GM12873 (cell line): Measurements from ENCODE around the gene ARHGAP12.
A peak's percentile ranks its signal among the peaks of the same experiment; 100 is the strongest.

Experiments used
- TF ChIP-seq, protein P1 (sequence below): IDR thresholded peaks from 2 replicates; pipeline ENCODE4 v1.5.1; 2012; ENCODE audit warnings: low read depth, mild to moderate bottlenecking, moderate library complexity, low read length, control low read depth; ENCODE audit not compliant: insufficient read depth; ENCODE audit errors: missing control alignments

The ARHGAP12 gene

GRCh38 chr10:31927884-31928548, 615 bp downstream of the ARHGAP12 start:
- TF ChIP-seq, protein P1, sequence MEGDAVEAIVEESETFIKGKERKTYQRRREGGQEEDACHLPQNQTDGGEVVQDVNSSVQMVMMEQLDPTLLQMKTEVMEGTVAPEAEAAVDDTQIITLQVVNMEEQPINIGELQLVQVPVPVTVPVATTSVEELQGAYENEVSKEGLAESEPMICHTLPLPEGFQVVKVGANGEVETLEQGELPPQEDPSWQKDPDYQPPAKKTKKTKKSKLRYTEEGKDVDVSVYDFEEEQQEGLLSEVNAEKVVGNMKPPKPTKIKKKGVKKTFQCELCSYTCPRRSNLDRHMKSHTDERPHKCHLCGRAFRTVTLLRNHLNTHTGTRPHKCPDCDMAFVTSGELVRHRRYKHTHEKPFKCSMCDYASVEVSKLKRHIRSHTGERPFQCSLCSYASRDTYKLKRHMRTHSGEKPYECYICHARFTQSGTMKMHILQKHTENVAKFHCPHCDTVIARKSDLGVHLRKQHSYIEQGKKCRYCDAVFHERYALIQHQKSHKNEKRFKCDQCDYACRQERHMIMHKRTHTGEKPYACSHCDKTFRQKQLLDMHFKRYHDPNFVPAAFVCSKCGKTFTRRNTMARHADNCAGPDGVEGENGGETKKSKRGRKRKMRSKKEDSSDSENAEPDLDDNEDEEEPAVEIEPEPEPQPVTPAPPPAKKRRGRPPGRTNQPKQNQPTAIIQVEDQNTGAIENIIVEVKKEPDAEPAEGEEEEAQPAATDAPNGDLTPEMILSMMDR = peak; percentile 47

DNA sequence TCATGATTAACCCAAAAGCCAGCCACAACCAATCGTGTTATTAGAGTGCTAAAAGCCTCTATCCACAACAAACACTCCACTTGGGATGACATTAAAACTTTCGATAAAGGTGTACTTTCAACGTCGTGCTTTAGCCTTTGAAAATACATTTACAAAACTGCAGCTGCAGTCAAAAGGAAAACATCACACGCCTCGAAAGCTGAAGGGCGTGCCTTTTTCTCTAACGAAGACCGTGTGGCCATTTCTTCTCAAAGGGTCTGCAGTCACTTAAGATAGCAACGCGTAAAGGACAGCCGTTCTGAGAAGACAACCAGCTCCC, 1.1 kb downstream of the ARHGAP12 start:
- TF ChIP-seq, protein P1 = no peak

GRCh38 chr10:31926765-31927564, 1.7 kb downstream of the ARHGAP12 start:
- TF ChIP-seq, protein P1 = no peak

DNA sequence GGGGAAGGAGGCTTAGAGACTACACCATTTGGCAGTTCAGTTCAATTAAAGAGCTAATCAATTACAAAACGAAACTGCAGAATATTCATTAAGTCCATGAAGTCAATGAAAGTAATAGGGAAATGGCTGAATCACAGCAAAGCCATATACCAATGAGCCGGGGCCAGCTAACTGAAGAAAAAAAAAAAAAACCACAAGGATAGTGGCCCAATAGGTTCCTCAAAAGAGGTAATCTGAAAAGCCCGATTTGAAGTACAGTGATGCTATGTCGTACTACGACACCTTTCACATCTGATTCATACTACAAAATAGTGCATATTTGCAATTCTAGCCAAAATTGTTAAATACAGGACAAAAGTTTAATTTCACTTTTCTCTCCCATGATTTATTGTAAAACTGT, 2.5 kb downstream of the ARHGAP12 start:
- TF ChIP-seq, protein P1 = no peak

DNA sequence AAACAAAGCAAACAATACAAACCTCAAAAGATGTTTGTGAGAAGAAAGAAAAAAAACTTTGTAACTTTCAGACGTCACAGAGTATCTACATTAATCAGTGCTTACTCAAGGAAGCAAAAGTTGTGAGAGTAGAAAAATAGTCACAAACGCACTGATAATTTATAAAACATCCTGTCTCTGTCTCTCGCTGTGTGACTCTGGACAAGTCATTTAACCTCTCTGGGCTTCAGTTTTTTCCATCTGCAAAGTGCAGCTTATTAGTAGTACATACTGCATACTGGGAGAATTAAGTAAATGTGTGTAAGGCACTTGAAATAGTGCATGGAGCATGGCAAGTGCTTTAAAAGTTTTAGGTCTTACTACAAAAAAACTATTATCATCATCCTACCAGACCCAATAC, 3.8 kb downstream of the ARHGAP12 start:
- TF ChIP-seq, protein P1 = no peak

DNA sequence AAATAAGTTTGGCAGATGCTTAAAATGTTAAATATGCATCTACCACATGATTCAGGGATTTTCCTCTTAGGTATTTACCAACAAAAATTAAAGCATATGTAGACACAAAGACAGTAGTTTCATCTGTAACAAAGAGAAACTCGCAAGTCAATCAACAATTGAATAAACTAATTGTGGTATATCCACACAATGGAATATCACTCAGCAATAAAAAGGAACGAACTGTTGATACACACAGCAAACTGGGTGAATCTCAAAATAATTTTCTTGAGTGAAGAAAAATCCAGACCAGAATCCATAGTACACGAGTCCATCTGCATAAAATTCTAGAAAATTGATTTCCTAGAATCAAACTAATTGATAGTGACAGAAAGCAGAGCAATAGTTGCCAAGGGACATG, 5.2 kb downstream of the ARHGAP12 start:
- TF ChIP-seq, protein P1 = no peak

DNA sequence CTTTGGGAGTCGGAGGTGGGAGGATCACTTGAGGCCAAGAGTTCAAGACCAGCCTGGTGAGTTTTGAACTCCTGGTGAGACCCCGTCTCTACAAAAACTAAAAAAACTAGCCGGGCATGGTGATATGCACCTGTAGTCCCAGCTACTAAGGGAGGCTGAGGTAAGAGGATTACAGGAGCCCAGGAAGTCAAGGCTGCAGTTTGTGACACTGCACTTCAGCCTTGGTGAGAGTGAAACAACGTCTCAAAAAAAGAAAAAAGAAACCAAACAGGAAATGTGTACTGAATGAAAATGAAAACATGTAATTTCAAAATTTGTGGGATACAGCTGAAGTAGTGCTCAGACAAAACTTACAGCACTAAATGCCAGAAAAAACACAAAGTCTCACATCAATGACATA, 7.6 kb downstream of the ARHGAP12 start:
- TF ChIP-seq, protein P1 = no peak
